IMR-90 (cell line): ENCODE results near the gene ZFYVE21. TPM values are rescaled to one million over a fixed set of nuclear protein-coding genes. Genes with fewer than 3 reads are reported as not detected.

Experiments used
- ATAC-seq: fragments of 200-7000 bp; cut with Tn5 transposase; 2 replicates; pipeline ENCODE4 v1.9.1; 2020; ENCODE audit warnings: low read depth, mild to moderate bottlenecking, moderate library complexity
- BruUV-seq: library from RNA; stranded (reverse); fragments of 400-500 nt; replicated peaks from 2 replicates; lab custom pipeline; 2021; lab: Mats Ljungman, UMichigan
- CTCF ChIA-PET: fragments of 300-600 bp; formaldehyde crosslinking; extraction: SDS; loops from one replicate; lab custom pipeline; 2021; ENCODE audit warnings: antibody characterized with exemption; lab: Yijun Ruan, JAX
- POLR2A ChIA-PET: fragments of 300-600 bp; sonication (Branson Sonifier 250); formaldehyde crosslinking; loops from one replicate; lab custom pipeline; 2022; ENCODE audit warnings: antibody characterized with exemption; ENCODE audit not compliant: unreplicated experiment; lab: Charles Lee
- DNase-seq: peaks from one replicate; pipeline ENCODE4 v3.0.0; 2013
- H2AFZ ChIP-seq: replicated peaks from 2 replicates; pipeline ENCODE3; 2013; ENCODE audit warnings: low read length, mild to moderate bottlenecking; ENCODE audit not compliant: poor library complexity
- H2AK5ac ChIP-seq: 2 replicates; pipeline ENCODE4 v1.6.1; 2013; ENCODE audit warnings: low read depth, low read length, inconsistent platforms
- H2AK9ac ChIP-seq: replicated peaks from 2 replicates; pipeline ENCODE3; 2013; ENCODE audit warnings: mild to moderate bottlenecking, low read depth, low read length, moderate library complexity; ENCODE audit not compliant: poor library complexity
- H2BK120ac ChIP-seq: 2 replicates; pipeline ENCODE4 v1.6.1; 2013; ENCODE audit warnings: low read depth, low read length, inconsistent platforms
- H2BK15ac ChIP-seq: 3 replicates; pipeline ENCODE4 v1.6.1; 2013; ENCODE audit warnings: low read depth, low read length, inconsistent platforms
- H2BK20ac ChIP-seq: 2 replicates; pipeline ENCODE4 v1.6.1; 2013; ENCODE audit warnings: low read depth, mild to moderate bottlenecking, inconsistent platforms, low read length, moderate library complexity
- H2BK5ac ChIP-seq: 2 replicates; pipeline ENCODE4 v1.6.1; 2013; ENCODE audit warnings: mild to moderate bottlenecking, low read depth, low read length, inconsistent platforms; ENCODE audit not compliant: poor library complexity, severe bottlenecking
- H3K14ac ChIP-seq: replicated peaks from 2 replicates; pipeline ENCODE4 v1.6.1; 2013; ENCODE audit warnings: low read depth, low read length, inconsistent platforms
- H3K18ac ChIP-seq: 2 replicates; pipeline ENCODE4 v1.6.1; 2013; ENCODE audit warnings: low read depth, low read length, control low read depth
- H3K23ac ChIP-seq: 2 replicates; pipeline ENCODE4 v1.6.1; 2013; ENCODE audit warnings: low read depth, low read length, inconsistent platforms
- H3K27ac ChIP-seq: 2 replicates; pipeline ENCODE4 v1.5.1; 2013; ENCODE audit warnings: mild to moderate bottlenecking, control low read depth, low read length; ENCODE audit not compliant: insufficient read depth
- H3K27me3 ChIP-seq: 2 replicates; pipeline ENCODE4 v1.6.1; 2013; ENCODE audit warnings: low read length; ENCODE audit not compliant: control insufficient read depth, insufficient read depth
- H3K36me3 ChIP-seq: 2 replicates; pipeline ENCODE4 v1.6.1; 2013; ENCODE audit warnings: low read length, mixed read lengths; ENCODE audit not compliant: control insufficient read depth, insufficient read depth
- H3K4ac ChIP-seq: 2 replicates; pipeline ENCODE4 v1.6.1; 2013; ENCODE audit warnings: low read depth, low read length, inconsistent platforms
- H3K4me1 ChIP-seq: 2 replicates; pipeline ENCODE4 v1.6.1; 2013; ENCODE audit warnings: low read length, mixed read lengths; ENCODE audit not compliant: control insufficient read depth, insufficient read depth
- H3K4me2 ChIP-seq: 2 replicates; pipeline ENCODE4 v1.6.1; 2013; ENCODE audit warnings: low read depth, mild to moderate bottlenecking, control low read depth, low read length, moderate library complexity
- H3K4me3 ChIP-seq: 2 replicates; pipeline ENCODE4 v1.5.1; 2013; ENCODE audit warnings: low read depth, mild to moderate bottlenecking, control low read depth, low read length, moderate library complexity; ENCODE audit not compliant: insufficient read depth
- H3K56ac ChIP-seq: 2 replicates; pipeline ENCODE4 v1.6.1; 2013; ENCODE audit warnings: low read length, inconsistent platforms; ENCODE audit not compliant: insufficient read depth; ENCODE audit errors: extremely low read depth
- H3K79me1 ChIP-seq, 2 experiments: 2 replicates each; pipeline ENCODE4 v1.6.1; 2013; ENCODE audit warnings: low read length in 2 of 2, inconsistent platforms in 1 of 2, low read depth in 1 of 2
- H3K9ac ChIP-seq: 2 replicates; pipeline ENCODE4 v1.6.1; 2013; ENCODE audit warnings: low read depth, low read length, control low read depth
- H3K9me1 ChIP-seq: 2 replicates; pipeline ENCODE4 v1.6.1; 2013; ENCODE audit warnings: low read length, inconsistent platforms; ENCODE audit not compliant: insufficient read depth
- H3K9me3 ChIP-seq: 2 replicates; pipeline ENCODE4 v1.6.1; 2013; ENCODE audit warnings: low read length; ENCODE audit not compliant: control insufficient read depth, insufficient read depth
- H4K20me1 ChIP-seq: 2 replicates; pipeline ENCODE4 v1.6.1; 2013; ENCODE audit warnings: low read length, inconsistent platforms; ENCODE audit not compliant: insufficient read depth
- H4K5ac ChIP-seq: 2 replicates; pipeline ENCODE4 v1.6.1; 2013; ENCODE audit warnings: mild to moderate bottlenecking, low read depth, low read length, control low read depth
- H4K8ac ChIP-seq, 2 experiments: 2 replicates each; pipeline ENCODE4 v1.6.1; 2013; ENCODE audit warnings: low read depth in 2 of 2, low read length in 2 of 2, control low read depth in 1 of 2, inconsistent platforms in 1 of 2
- H4K91ac ChIP-seq: 2 replicates; pipeline ENCODE4 v1.6.1; 2013; ENCODE audit warnings: low read depth, low read length, inconsistent platforms; ENCODE audit not compliant: insufficient read depth
- BHLHE40 ChIP-seq: fragments of 150-350 bp; IDR thresholded peaks from 2 replicates; pipeline ENCODE4 v1.6.1; 2016; ENCODE audit warnings: mild to moderate bottlenecking, low read depth, low read length
- CEBPB ChIP-seq: IDR thresholded peaks from 2 replicates; pipeline ENCODE4 v1.6.1; 2012; ENCODE audit warnings: low read depth, low read length, improper control_type of control experiment
- CTCF ChIP-seq: conservative IDR thresholded peaks from 2 replicates; pipeline ENCODE4 v1.5.1; 2012; ENCODE audit warnings: mild to moderate bottlenecking, low read depth, low read length, improper control_type of control experiment
- ELK1 ChIP-seq: fragments of 150-350 bp; IDR thresholded peaks from 2 replicates; pipeline ENCODE4 v1.6.1; 2016; ENCODE audit warnings: low read depth, mild to moderate bottlenecking, low read length, moderate library complexity, borderline replicate concordance
- FOS ChIP-seq: fragments of 150-350 bp; IDR thresholded peaks from 2 replicates; pipeline ENCODE4 v1.6.1; 2016; ENCODE audit warnings: low read depth, low read length
- MAFK ChIP-seq: IDR thresholded peaks from 2 replicates; pipeline ENCODE4 v1.6.1; 2012; ENCODE audit warnings: low read depth, low read length, improper control_type of control experiment
- MAZ ChIP-seq: IDR thresholded peaks from 2 replicates; pipeline ENCODE4 v1.6.1; 2012; ENCODE audit warnings: low read depth, mild to moderate bottlenecking, low read length, improper control_type of control experiment, moderate library complexity, borderline replicate concordance
- MXI1 ChIP-seq: IDR thresholded peaks from 2 replicates; pipeline ENCODE4 v1.6.1; 2012; ENCODE audit warnings: low read depth, mild to moderate bottlenecking, low read length, moderate library complexity, borderline replicate concordance
- NFE2L2 ChIP-seq: fragments of 150-350 bp; IDR thresholded peaks from 2 replicates; pipeline ENCODE4 v1.6.1; 2016; ENCODE audit warnings: low read depth, mild to moderate bottlenecking, low read length
- POLR2A ChIP-seq: IDR thresholded peaks from 2 replicates; pipeline ENCODE4 v1.6.1; 2012; ENCODE audit warnings: mild to moderate bottlenecking, low read depth, low read length
- RAD21 ChIP-seq: IDR thresholded peaks from 2 replicates; pipeline ENCODE4 v1.6.1; 2012; ENCODE audit warnings: low read length, improper control_type of control experiment
- RCOR1 ChIP-seq: IDR thresholded peaks from 2 replicates; pipeline ENCODE4 v1.6.1; 2012; ENCODE audit warnings: mild to moderate bottlenecking, low read length, improper control_type of control experiment; ENCODE audit not compliant: insufficient replicate concordance
- RFX5 ChIP-seq: IDR thresholded peaks from 2 replicates; pipeline ENCODE4 v1.8.0; 2012; ENCODE audit warnings: low read depth, mild to moderate bottlenecking, low read length, moderate library complexity
- SMC3 ChIP-seq: fragments of 150-350 bp; IDR thresholded peaks from 2 replicates; pipeline ENCODE4 v1.6.1; 2016; ENCODE audit warnings: low read depth, mild to moderate bottlenecking, antibody characterized with exemption, low read length, moderate library complexity
- USF2 ChIP-seq: fragments of 150-350 bp; IDR thresholded peaks from 2 replicates; pipeline ENCODE4 v1.6.1; 2017; ENCODE audit warnings: mild to moderate bottlenecking, antibody characterized with exemption, low read length, low read depth
- WGBS, 2 experiments: methylation state at CpG; one replicate each; pipeline versions ENCODE4 v1.1.5 to v1.1.7; 2013; ENCODE audit warnings: missing lambda C conversion rate in 2 of 2; ENCODE audit not compliant: insufficient read length in 1 of 2; ENCODE audit errors: extremely low coverage in 2 of 2; 5-methylcytosine and 5-hydroxymethylcytosine counted together
- dilution Hi-C: fragments of 300-500 bp; cut with HindIII; formaldehyde crosslinking; loops from one replicate; pipeline ENCODE4 v1.14.3; 2018; ENCODE audit warnings: low sequenced_read_pairs; ENCODE audit not compliant: unreplicated experiment
- in situ Hi-C: fragments of 300-500 bp; cut with MboI; formaldehyde crosslinking; loops from 3 replicates; pipeline ENCODE4 v1.14.3; 2019; ENCODE audit warnings: low sequenced_read_pairs, inconsistent platforms, mixed read lengths
- intact Hi-C: fragments of 100-400 bp; cut with micrococcal nuclease; formaldehyde crosslinking; loops from 2 replicates; pipeline ENCODE4 v1.10.0; 2022
- polyA plus RNA-seq, 3 experiments: library from polyadenylated mRNA; depleted of rRNA; stranded (reverse); fragments of >200 nt; gene quantifications; 2 replicates each; pipeline ENCODE4 v1.2.3, GENCODE V29; 2012; ENCODE audit warnings: low replicate concordance in 1 of 3
- total RNA-seq: library from RNA; depleted of rRNA; stranded (reverse); fragments of >200 nt; gene quantifications from 2 replicates; pipeline ENCODE4 v1.2.3, GENCODE V29; 2012

Gene ZFYVE21
- total and polyA plus RNA-seq, 2 of the 4 experiments (the other 2 are of a cell fraction) = 41.2 to 89.2 TPM

- 100% methylated on average over 1 of the region's 34 CpGs; no CpG with 5 or more reads in 1 of the 2 experiments for WGBS, 2 experiments
- CTCF ChIA-PET = no interaction called here
- TF ChIP-seq MXI1 = no peak
- no peak for TF ChIP-seq RAD21
- TF ChIP-seq SMC3 = no peak
- no peak for TF ChIP-seq BHLHE40
- no peak for TF ChIP-seq RFX5
- no peak for TF ChIP-seq CEBPB
- no peak for TF ChIP-seq CTCF
- no peak for TF ChIP-seq RCOR1
- TF ChIP-seq ELK1 = no peak
- TF ChIP-seq POLR2A = no peak
- TF ChIP-seq NFE2L2 = no peak
- no peak for TF ChIP-seq USF2
- TF ChIP-seq MAZ = no peak
- no peak for TF ChIP-seq FOS
- TF ChIP-seq MAFK = no peak
Measured at GRCh38 chr14:103738701-103739451, 23.3 kb downstream of the ZFYVE21 start.

More at GRCh38 chr14:103738701-103739451, 23.3 kb downstream of the ZFYVE21 start:
- Histone ChIP-seq H3K79me1 (0 out of 4 replicates have a peak, but pooled peaks cover 0 to 2% of the 10 kb centered on the region in 2 experiments), H4K5ac (no peak overlapping the region), H2AK5ac (no peak overlapping the region), H2BK120ac (no peak overlapping the region), H3K56ac (no peak overlapping the region), H2AFZ (no peak overlapping the region), H3K4me2 (no peak overlapping the region), H3K27me3 (no peaks in the 10 kb centered on the region), H3K4ac (no peak overlapping the region), H4K8ac (no peak overlapping the region), H4K20me1 (no peaks in the 10 kb centered on the region), H2BK20ac (no peak overlapping the region), H3K9me1 (peaks cover 7% of the 10 kb centered on the region; the same call in 1 of the 2 replicates), H2AK9ac (no peak overlapping the region), H3K27ac (no peak overlapping the region), H3K9ac (no peak overlapping the region), H2BK15ac (no peak overlapping the region), H3K4me1 (peaks cover 2% of the 10 kb centered on the region; the same call in 1 of the 2 replicates), H3K18ac (no peak overlapping the region), H2BK5ac (no peak overlapping the region), H3K14ac (no peak overlapping the region), H4K91ac (no peak overlapping the region), H3K23ac (no peak overlapping the region), H3K9me3 (no peaks in the 10 kb centered on the region), H3K4me3 (no peak overlapping the region), H3K36me3 (peaks cover 8% of the 10 kb centered on the region)
- dilution Hi-C loops = no loop called here
- ATAC-seq (no peak), DNase-seq (no peak)
- POLR2A ChIA-PET = no interaction called here
- no TSS peak for BruUV-seq
- intact Hi-C loops = no loop called here
- in situ Hi-C loops = no loop called here
